Adrenal gland (tissue), 5 donors: ENCODE data around the gene TLCD3A.

Experiments
- POLR2A ChIP-seq, 2 donors: fragments of 450-650 bp; IDR thresholded peaks; one replicate each; pipeline ENCODE4 v1.6.1; 2017; ENCODE audit warnings: antibody characterized with exemption in 2 of 2, mild to moderate bottlenecking in 2 of 2, moderate library complexity in 1 of 2
- TF ChIP-seq, protein P1 (sequence below), 6 experiments: fragments of 450-650 bp in 4 of 6; fragments of 200-600 bp in 2 of 6; sonication (generic) in 1 of 6; IDR thresholded peaks; 1 replicate in 5 of 6; 2 replicates in 1 of 6; pipeline versions ENCODE4 v1.5.1 to v1.8.0; 2016 to 2021; ENCODE audit warnings: antibody characterized with exemption in 6 of 6, mild to moderate bottlenecking in 2 of 6, moderate library complexity in 1 of 6
- donor health status: DM: no; HTN: no; CAD: no.

DNA sequence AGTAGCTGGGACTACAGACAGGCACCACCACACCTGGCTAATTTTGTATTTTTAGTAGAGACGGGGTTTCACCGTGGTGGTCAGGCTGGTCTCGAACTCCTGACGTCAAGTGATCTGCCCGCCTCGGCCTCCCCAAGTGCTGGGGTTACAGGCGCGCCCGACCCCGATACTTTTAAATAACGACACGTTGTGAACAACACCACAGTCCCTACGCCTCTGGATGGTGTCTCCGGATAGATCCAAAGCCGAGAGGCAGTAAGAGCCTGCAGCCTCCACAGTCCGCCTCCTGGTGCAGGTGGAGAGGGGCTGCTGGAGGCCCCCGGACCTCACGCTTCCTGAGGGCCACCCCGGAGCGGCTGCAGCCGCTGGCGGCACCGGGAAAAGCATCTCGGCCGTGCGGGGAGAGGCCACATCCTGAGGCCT lies 741 bp upstream of the TLCD3A start:
- TF ChIP-seq, protein P1, sequence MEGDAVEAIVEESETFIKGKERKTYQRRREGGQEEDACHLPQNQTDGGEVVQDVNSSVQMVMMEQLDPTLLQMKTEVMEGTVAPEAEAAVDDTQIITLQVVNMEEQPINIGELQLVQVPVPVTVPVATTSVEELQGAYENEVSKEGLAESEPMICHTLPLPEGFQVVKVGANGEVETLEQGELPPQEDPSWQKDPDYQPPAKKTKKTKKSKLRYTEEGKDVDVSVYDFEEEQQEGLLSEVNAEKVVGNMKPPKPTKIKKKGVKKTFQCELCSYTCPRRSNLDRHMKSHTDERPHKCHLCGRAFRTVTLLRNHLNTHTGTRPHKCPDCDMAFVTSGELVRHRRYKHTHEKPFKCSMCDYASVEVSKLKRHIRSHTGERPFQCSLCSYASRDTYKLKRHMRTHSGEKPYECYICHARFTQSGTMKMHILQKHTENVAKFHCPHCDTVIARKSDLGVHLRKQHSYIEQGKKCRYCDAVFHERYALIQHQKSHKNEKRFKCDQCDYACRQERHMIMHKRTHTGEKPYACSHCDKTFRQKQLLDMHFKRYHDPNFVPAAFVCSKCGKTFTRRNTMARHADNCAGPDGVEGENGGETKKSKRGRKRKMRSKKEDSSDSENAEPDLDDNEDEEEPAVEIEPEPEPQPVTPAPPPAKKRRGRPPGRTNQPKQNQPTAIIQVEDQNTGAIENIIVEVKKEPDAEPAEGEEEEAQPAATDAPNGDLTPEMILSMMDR (IDR thresholded peaks at IDR 0.05), result no peak
- no peak for TF ChIP-seq POLR2A (IDR thresholded peaks at IDR 0.05)
